Left ventricle myocardium inferior (tissue), 1 donor: Measurements from ENCODE around the gene MACC1. TPM values are rescaled to one million over a fixed set of nuclear protein-coding genes. Genes with fewer than 3 reads are reported as not detected.
"Not testable (repeated sequence)": the region's sequence is repeated elsewhere in the genome, so short reads cannot be mapped to it uniquely, and the experiment has no call there.

Experiments
- DNase-seq: peaks from one replicate; pipeline ENCODE4 v3.0.0-alpha.2; 2020
- H3K27ac ChIP-seq: fragments of 200-600 bp; replicated peaks from 2 replicates; pipeline ENCODE4 v1.8.0; 2021
- H3K27me3 ChIP-seq: fragments of 200-600 bp; 2 replicates; pipeline ENCODE4 v1.8.0; 2021; ENCODE audit warnings: low read depth
- H3K36me3 ChIP-seq: fragments of 200-600 bp; 2 replicates; pipeline ENCODE4 v1.8.0; 2021
- H3K4me1 ChIP-seq: fragments of 200-600 bp; 2 replicates; pipeline ENCODE4 v1.8.0; 2021
- H3K4me3 ChIP-seq: fragments of 200-600 bp; 2 replicates; pipeline ENCODE4 v1.8.0; 2021; ENCODE audit warnings: mild to moderate bottlenecking, moderate library complexity
- H3K9me3 ChIP-seq: fragments of 200-600 bp; replicated peaks from 2 replicates; pipeline ENCODE4 v1.8.0; 2021
- CTCF ChIP-seq: fragments of 200-600 bp; IDR thresholded peaks from 2 replicates; pipeline ENCODE4 v1.8.0; 2021; ENCODE audit warnings: antibody characterized with exemption, mild to moderate bottlenecking, borderline replicate concordance
- intact Hi-C: fragments of 100-400 bp; cut with micrococcal nuclease; formaldehyde crosslinking; loops from one replicate; pipeline ENCODE4 v1.11.0; 2022
- total RNA-seq: library from RNA; stranded (reverse); fragmentation: NEBNext Ultra II Directional; extraction: Animal tissue kit (Norgen Biotek cat#: 25700); gene quantifications from one replicate; pipeline ENCODE4 v1.2.1, GENCODE V29; 2021
- donor health status: DM: no; HTN: yes; CAD: no; lungs with severe emphysema.

The MACC1 gene
- total RNA-seq, 1 donor from 2014 or later, result 0.03 TPM

GRCh38 chr7:20193242-20193777 lies 23.9 kb downstream of the MACC1 start:
- no peak overlapping the region for H3K4me3 ChIP-seq
- H3K27me3 ChIP-seq, result no peaks in the 10 kb centered on the region
- intact Hi-C loops, result no loop called here
- no peak overlapping the region for H3K27ac ChIP-seq
- H3K9me3 ChIP-seq, result peaks cover 16% of the 10 kb centered on the region
- no peak for TF ChIP-seq CTCF
- no peaks in the 10 kb centered on the region for H3K4me1 ChIP-seq
- DNase-seq, result no peak
- no peaks in the 10 kb centered on the region for H3K36me3 ChIP-seq

DNA sequence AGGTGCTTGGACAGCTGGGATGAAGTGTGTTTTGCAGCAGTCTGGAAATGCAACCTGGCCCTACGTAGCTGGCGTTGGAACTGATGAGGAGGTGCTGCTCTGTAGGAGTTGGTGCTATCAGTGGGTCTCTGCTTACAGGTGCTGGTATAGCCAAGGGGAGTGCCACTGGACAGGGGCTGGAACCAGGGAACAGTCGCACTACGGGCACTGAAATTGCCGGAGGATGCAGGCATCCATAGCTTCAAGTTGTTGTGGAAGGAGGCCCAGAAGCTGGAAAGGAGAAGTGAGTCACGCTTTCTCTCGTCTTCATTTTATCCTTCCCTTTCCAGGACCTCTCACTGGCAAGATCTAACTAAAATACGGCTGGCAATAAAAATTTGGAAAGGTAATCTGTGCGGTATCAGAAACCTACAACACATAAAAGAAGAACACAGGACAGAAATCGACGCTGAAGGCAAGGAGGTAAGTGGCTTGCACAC lies 25.8 kb downstream of the MACC1 start:
- no peak for DNase-seq
- Histone ChIP-seq H3K4me1 (no peaks in the 10 kb centered on the region), H3K36me3 (no peaks in the 10 kb centered on the region), H3K27me3 (no peaks in the 10 kb centered on the region), H3K27ac (no peak overlapping the region), H3K9me3 (peaks cover 16% of the 10 kb centered on the region), H3K4me3 (no peak overlapping the region)
- no peak for TF ChIP-seq CTCF
- intact Hi-C loops, result no loop called here

- peaks cover 16% of the 10 kb centered on the region for H3K9me3 ChIP-seq
- H3K36me3 ChIP-seq, result no peaks in the 10 kb centered on the region
- no peak overlapping the region for H3K4me3 ChIP-seq
- H3K27ac ChIP-seq, result no peak overlapping the region
- H3K27me3 ChIP-seq, result no peaks in the 10 kb centered on the region
- intact Hi-C loops, result no loop called here
- H3K4me1 ChIP-seq, result no peaks in the 10 kb centered on the region
- no peak for TF ChIP-seq CTCF
- DNase-seq, result no peak
These were observed 26.4 kb downstream of the MACC1 start for GRCh38 chr7:20190560-20191390.

- no peaks in the 10 kb centered on the region for H3K36me3 ChIP-seq
- H3K9me3 ChIP-seq, result peaks cover 16% of the 10 kb centered on the region
- no peaks in the 10 kb centered on the region for H3K27me3 ChIP-seq
- no peak overlapping the region for H3K4me3 ChIP-seq
- DNase-seq, result no peak
- no peaks in the 10 kb centered on the region for H3K4me1 ChIP-seq
- intact Hi-C loops, result no loop called here
- no peak for TF ChIP-seq CTCF
- H3K27ac ChIP-seq, result no peak overlapping the region
These were observed 27.3 kb downstream of the MACC1 start for GRCh38 chr7:20189852-20190251.

DNA sequence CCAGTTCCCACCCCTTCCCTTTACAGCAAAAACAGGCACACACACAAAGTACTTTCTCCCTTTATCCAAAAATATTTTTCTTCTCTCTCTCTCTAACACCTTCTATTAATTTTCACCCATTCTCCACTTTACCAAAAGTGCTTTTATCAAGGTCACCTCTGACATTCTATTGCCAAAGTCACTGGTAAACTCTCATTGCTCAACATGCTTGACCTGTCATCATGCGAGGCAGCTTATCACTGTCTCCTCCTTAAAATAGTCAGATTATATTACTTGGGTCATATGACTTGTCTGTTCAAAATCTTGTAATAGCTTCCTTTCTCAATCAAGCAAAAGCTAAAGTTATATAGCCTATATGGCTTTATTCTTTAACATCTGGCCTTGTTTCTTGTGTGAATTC lies 28.6 kb downstream of the MACC1 start:
- intact Hi-C loops, result no loop called here
- H3K27ac ChIP-seq, result no peak overlapping the region
- H3K4me1 ChIP-seq, result no peaks in the 10 kb centered on the region
- DNase-seq, result no peak
- no peaks in the 10 kb centered on the region for H3K36me3 ChIP-seq
- no peak for TF ChIP-seq CTCF
- no peak overlapping the region for H3K4me3 ChIP-seq
- peaks cover 16% of the 10 kb centered on the region for H3K9me3 ChIP-seq
- no peaks in the 10 kb centered on the region for H3K27me3 ChIP-seq

- H3K36me3 ChIP-seq, DNase-seq, H3K27ac ChIP-seq, H3K27me3 ChIP-seq, intact Hi-C loops, H3K4me3 ChIP-seq, H3K4me1 ChIP-seq: not testable (repeated sequence)
- peaks cover 16% of the 10 kb centered on the region for H3K9me3 ChIP-seq
These were observed 29.3 kb downstream of the MACC1 start for GRCh38 chr7:20187850-20188249.
